Frontal cortex (tissue), 4 donors: ENCODE results near the gene RBMY1A1. TPM values are rescaled to one million over a fixed set of nuclear protein-coding genes. Genes with fewer than 3 reads are reported as not detected.
"Not testable (repeated sequence)": the region's sequence is repeated elsewhere in the genome, so short reads cannot be mapped to it uniquely, and the experiment has no call there.

Experiments used
- DNase-seq, 2 donors: peaks; one replicate each; pipeline ENCODE4 v3.0.0; 2012; ENCODE audit warnings: low spot score in 2 of 2
- FAIRE-seq: peaks from 2 replicates; lab custom pipeline; 2012; peaks lifted over from hg19 to GRCh38; lab: Jason Lieb, UNC
- total RNA-seq: library from RNA; depleted of rRNA; stranded (reverse); fragments of >200 nt; gene quantifications from one replicate; pipeline ENCODE4 v1.2.3, GENCODE V29; 2014
- donor health status: control.
- donor health status: control.
- donor health status: control.

The RBMY1A1 gene
- not detected for total RNA-seq

- DNase-seq, FAIRE-seq: not testable (repeated sequence)
Measured at GRCh38 chrY:21534579-21534978, at the start of gene RBMY1A1. Gene RBMY1A1, plus strand, starts transcription at chrY:21534879. Its CDS starts 2,013 bp downstream, at chrY:21536892.

GRCh38 chrY:21511038-21511437, 23.6 kb upstream of the RBMY1A1 start, which contains the start of gene RBMY1B:
Gene RBMY1B, plus strand, starts transcription at chrY:21511338. Its CDS starts 2,013 bp downstream, at chrY:21513351.
- DNase-seq, FAIRE-seq: not testable (repeated sequence)

DNA sequence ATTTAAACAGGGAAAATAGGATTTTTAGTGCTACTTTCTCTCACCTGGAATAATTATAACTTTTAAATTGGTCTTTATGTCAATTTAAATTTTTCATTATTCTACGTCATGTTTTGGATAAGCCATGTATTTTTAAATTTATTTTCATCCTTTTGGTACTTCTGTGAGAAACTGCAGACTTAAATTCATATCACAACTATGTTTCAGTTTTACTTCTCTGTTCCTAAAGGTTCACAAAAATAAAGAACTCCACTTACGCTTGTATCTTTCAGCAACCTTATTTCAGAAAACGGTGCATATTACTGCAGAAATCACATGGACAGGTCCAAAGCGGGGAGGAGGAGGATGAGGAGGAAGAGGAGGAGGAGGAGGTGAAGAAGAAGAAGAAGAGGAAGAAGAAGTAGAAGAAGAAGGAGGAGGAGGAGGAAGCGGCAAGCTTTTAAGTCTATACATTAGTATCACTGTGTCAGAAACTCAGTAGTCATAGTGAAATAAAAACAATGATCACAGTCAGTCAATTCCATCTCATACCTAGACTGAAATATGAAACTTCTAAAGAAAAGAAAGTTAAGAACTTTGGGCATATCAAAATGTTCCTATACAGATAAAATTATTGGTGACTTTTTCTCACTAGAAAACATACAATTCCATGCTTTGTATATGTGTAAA, 24.8 kb downstream of the RBMY1A1 start:
- not testable (repeated sequence) for FAIRE-seq, DNase-seq

- FAIRE-seq (no peak), DNase-seq (no peak)
Measured at GRCh38 chrY:21585449-21585848, 50.8 kb downstream of the RBMY1A1 start.

GRCh38 chrY:21586454-21586853, 51.8 kb downstream of the RBMY1A1 start:
- FAIRE-seq, DNase-seq: not testable (repeated sequence)

GRCh38 chrY:21592059-21592458, 57.4 kb downstream of the RBMY1A1 start:
- no peak for FAIRE-seq
- DNase-seq = no peak

DNA sequence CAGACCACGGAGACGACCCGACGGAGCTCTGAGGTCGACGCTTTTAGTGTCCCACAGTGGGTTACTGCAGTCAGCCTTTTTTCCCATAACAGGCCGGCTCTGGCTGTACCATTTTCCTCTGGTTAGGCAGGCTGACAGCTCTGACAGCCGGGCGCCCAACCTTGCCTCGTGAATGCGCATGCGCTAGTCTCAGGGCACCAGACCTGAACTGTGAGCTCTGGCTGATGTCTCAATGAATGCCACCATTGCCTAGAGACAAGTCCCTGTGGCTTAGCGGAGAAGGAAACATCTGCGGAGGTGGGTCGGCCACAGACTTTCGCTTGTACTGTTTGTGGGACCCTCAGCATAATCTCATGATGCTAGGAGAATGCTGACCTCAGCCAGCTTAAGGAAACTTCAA, 61.6 kb downstream of the RBMY1A1 start:
- not testable (repeated sequence) for DNase-seq, FAIRE-seq

Other genes with a start within 250 kb of the RBMY1A1 start
- gene RBMY1B, start 23.5 kb upstream of the RBMY1A1 start, total RNA-seq = not detected